Measurements from ENCODE around the gene MAP1B.

- TF ChIP-seq BHLHE40 (IDR thresholded peaks at IDR 0.05; ENCODE audit: borderline replicate concordance) (no peak), ZNF384 (IDR thresholded peaks at IDR 0.05) (no peak)
These were observed 46.9 kb downstream of the MAP1B start for GRCh38 chr5:72154076-72154756.
